ENCODE measurements around the gene TPPP. TPM values are rescaled to one million over a fixed set of nuclear protein-coding genes. Genes with fewer than 3 reads are reported as not detected.

TPPP gene
- total and polyA plus RNA-seq, 2 of the 13 experiments (the other 11 are each of a cell fraction or from before 2014, with no cell fraction given) = 0.07 TPM; not detected in 1

GRCh38 chr5:665956-666711 lies 27.0 kb downstream of the TPPP start:
- Histone ChIP-seq H3K4me2 (ENCODE audit: low read depth, low read length) (no peak overlapping the region), H3K9me3 (ENCODE audit: low read length) (no peaks in the 10 kb centered on the region), H2AFZ (ENCODE audit: low read length) (no peak overlapping the region), H4K20me1 (ENCODE audit: insufficient read depth, low read length) (no peaks in the 10 kb centered on the region), H3K4me1 (ENCODE audit: insufficient read depth, low read length) (peaks cover 12% of the 10 kb centered on the region), H3K9ac (ENCODE audit: insufficient read depth, low read depth, low read length) (no peak overlapping the region), H3K27me3 (ENCODE audit: control insufficient read depth in 1 of 2, insufficient read depth in 2 of 2, low read length in 2 of 2) (no peaks in the 10 kb centered on the region; a peak in 1 of 5 replicates), H3K27ac (ENCODE audit: extremely low read length, insufficient read depth, low read length) (no peak overlapping the region), H3K79me2 (ENCODE audit: insufficient read depth, low read length) (no peaks in the 10 kb centered on the region), H3K36me3 (replicated peaks in 1 of 2; ENCODE audit: control insufficient read depth in 1 of 2, insufficient read depth in 2 of 2, low read length in 2 of 2) (peaks cover 8 to 34% of the 10 kb centered on the region in 2 experiments; a peak in 4 of 5 replicates), H3K4me3 (replicated peaks in 1 of 3; ENCODE audit: insufficient read depth in 1 of 3, low read depth in 2 of 3, low read length in 3 of 3) (no peak overlapping the region)
- no TSS peak for BruUV-seq (replicated peaks)
- WGBS (ENCODE audit: low lambda C conversion rate) = 95% methylated on average over 19 of the region's 40 CpGs
- CTCF ChIA-PET (ENCODE audit: low intra/inter-chr PET ratio, low total read pairs) = no interaction called here
- FAIRE-seq = no peak
- no peak for DNase-seq (ENCODE audit: low spot score)
- POLR2A ChIA-PET = no interaction called here
- no peak for ATAC-seq
- in situ Hi-C loops (cut with HindIII; ENCODE audit: extremely low pct_ligation_motif_present, low pct_unique_long_range_greater_than_20kb) = no loop called here
- intact Hi-C loops (cut with micrococcal nuclease; ENCODE audit: unreplicated experiment) = no loop called here
- TF ChIP-seq ZNF382 (CRISPR knock-in tag; IDR thresholded peaks at IDR 0.05; ENCODE audit: borderline replicate concordance) = no peak
- no peak for TF ChIP-seq ZNF567 (CRISPR knock-in tag; IDR thresholded peaks at IDR 0.05; ENCODE audit: borderline replicate concordance)
- no peak for TF ChIP-seq WIZ (CRISPR knock-in tag; IDR thresholded peaks at IDR 0.05)
- no peak for TF ChIP-seq MATR3 (CRISPR knock-in tag; IDR thresholded peaks at IDR 0.05)
- TF ChIP-seq POGK (CRISPR knock-in tag; conservative IDR thresholded peaks at IDR 0.05) = no peak
- TF ChIP-seq HMGXB4 (CRISPR knock-in tag; IDR thresholded peaks at IDR 0.05; ENCODE audit: borderline replicate concordance in 1 of 2, low read depth in 1 of 2) = no peak
- TF ChIP-seq ZNF20 (CRISPR knock-in tag; IDR thresholded peaks at IDR 0.05) = no peak
- no peak for TF ChIP-seq EEA1 (CRISPR knock-in tag; IDR thresholded peaks at IDR 0.05; ENCODE audit: borderline replicate concordance)
- no peak for TF ChIP-seq ZNF333 (CRISPR knock-in tag; IDR thresholded peaks at IDR 0.05; ENCODE audit: borderline replicate concordance)
- no peak for TF ChIP-seq ZNF512 (CRISPR knock-in tag; IDR thresholded peaks at IDR 0.05)
- TF ChIP-seq CEBPB (IDR thresholded peaks at IDR 0.05; ENCODE audit: borderline replicate concordance, low read depth, low read length) = no peak
- no peak for TF ChIP-seq ZNF660 (CRISPR knock-in tag; IDR thresholded peaks at IDR 0.05; ENCODE audit: borderline replicate concordance, low read depth)
- TF ChIP-seq KMT2A (CRISPR knock-in tag; IDR thresholded peaks at IDR 0.05) = no peak
- TF ChIP-seq ZSCAN9 (CRISPR knock-in tag; IDR thresholded peaks at IDR 0.05; ENCODE audit: borderline replicate concordance) = no peak
- no peak for TF ChIP-seq MXI1 (IDR thresholded peaks at IDR 0.05; ENCODE audit: borderline replicate concordance, low read depth, low read length)
- TF ChIP-seq MXD3 (CRISPR knock-in tag; IDR thresholded peaks at IDR 0.05) = no peak
- TF ChIP-seq SOX6 (IDR thresholded peaks at IDR 0.05) = no peak
- TF ChIP-seq SOX6 (CRISPR knock-in tag; IDR thresholded peaks at IDR 0.05) = no peak
- TF ChIP-seq DDIT3 (CRISPR knock-in tag; IDR thresholded peaks at IDR 0.05) = no peak

All from HepG2 (cell line).